ENCODE results near the gene HIGD1A.
A peak's percentile ranks its signal among the peaks of the same experiment; 100 is the strongest.

HIGD1A gene

GRCh38 chr3:42804106-42804830, at the start of gene HIGD1A:
Gene HIGD1A (minus strand): TSS chr3:42804490. CDS start chr3:42794253, 10,237 bp downstream.
- peak; percentile 91 to 92 for DNase-seq

GRCh38 chr3:42853739-42854302, 49.5 kb upstream of the HIGD1A start:
- no peak for DNase-seq

GRCh38 chr3:42853056-42853455, 48.8 kb upstream of the HIGD1A start:
- DNase-seq, result no peak

GRCh38 chr3:42852441-42852840, 48.2 kb upstream of the HIGD1A start:
- DNase-seq, result no peak

- DNase-seq, result no peak
These were observed 47.0 kb upstream of the HIGD1A start for GRCh38 chr3:42851228-42851834.

- no peak for DNase-seq
These were observed 46.0 kb upstream of the HIGD1A start for GRCh38 chr3:42850263-42850662.

GRCh38 chr3:42849017-42849416, 44.7 kb upstream of the HIGD1A start:
- DNase-seq, result no peak

GRCh38 chr3:42847731-42848130, 43.4 kb upstream of the HIGD1A start:
- DNase-seq, result no peak

GRCh38 chr3:42846685-42847522, 42.6 kb upstream of the HIGD1A start:
- DNase-seq, result no peak

GRCh38 chr3:42844815-42845214, 40.5 kb upstream of the HIGD1A start:
- no peak for DNase-seq

- no peak for DNase-seq
These were observed 40.1 kb upstream of the HIGD1A start for GRCh38 chr3:42844412-42844713.

GRCh38 chr3:42843713-42844411, 39.6 kb upstream of the HIGD1A start:
- DNase-seq, result no peak

- no peak for DNase-seq
These were observed 37.0 kb upstream of the HIGD1A start for GRCh38 chr3:42841332-42841731.

GRCh38 chr3:42839616-42840015, 35.3 kb upstream of the HIGD1A start:
- DNase-seq, result peak; percentile 9 to 21

GRCh38 chr3:42838571-42838970, 34.3 kb upstream of the HIGD1A start:
- DNase-seq, result no peak

GRCh38 chr3:42836150-42837123, 32.1 kb upstream of the HIGD1A start:
- DNase-seq, result no peak

- DNase-seq, result peak; percentile 65 to 74
These were observed 27.0 kb upstream of the HIGD1A start for GRCh38 chr3:42831321-42831713.

- DNase-seq, result no peak
These were observed 26.4 kb upstream of the HIGD1A start for GRCh38 chr3:42830437-42831320.

GRCh38 chr3:42829628-42830436, 25.5 kb upstream of the HIGD1A start:
- no peak for DNase-seq

Measured in activated CD4-positive, alpha-beta T cell treated with anti-CD3 and anti-CD28 coated beads for 4 hours (primary cell).